Neuronal stem cell (in vitro differentiated cells): ENCODE data around the gene MGAT1. TPM values are rescaled to one million over a fixed set of nuclear protein-coding genes. Genes with fewer than 3 reads are reported as not detected.

ENCODE experiments used
- DNase-seq: peaks from one replicate; pipeline ENCODE4 v3.0.0-alpha.2; 2013; ENCODE audit warnings: low spot score
- H2AFZ ChIP-seq: one replicate; pipeline ENCODE4 v1.6.1; 2013; ENCODE audit warnings: mild to moderate bottlenecking, low read length, inconsistent platforms
- H2AK5ac ChIP-seq: 2 replicates; pipeline ENCODE4 v1.6.1; 2013; ENCODE audit warnings: low read depth, mild to moderate bottlenecking, inconsistent platforms, low read length, moderate library complexity, mixed read lengths
- H2BK120ac ChIP-seq: 2 replicates; pipeline ENCODE4 v1.6.1; 2013; ENCODE audit warnings: low read depth, mild to moderate bottlenecking, inconsistent platforms, low read length, moderate library complexity, mixed read lengths
- H2BK12ac ChIP-seq: one replicate; pipeline ENCODE4 v1.6.1; 2013; ENCODE audit warnings: low read length, inconsistent platforms
- H2BK15ac ChIP-seq: 2 replicates; pipeline ENCODE4 v1.6.1; 2013; ENCODE audit warnings: mild to moderate bottlenecking, low read length, inconsistent platforms, mixed read lengths
- H2BK5ac ChIP-seq: one replicate; pipeline ENCODE4 v1.6.1; 2013; ENCODE audit warnings: inconsistent platforms, mild to moderate bottlenecking, low read length, moderate library complexity
- H3K14ac ChIP-seq: one replicate; pipeline ENCODE4 v1.6.1; 2013; ENCODE audit warnings: low read length, inconsistent platforms
- H3K18ac ChIP-seq: 2 replicates; pipeline ENCODE4 v1.6.1; 2013; ENCODE audit warnings: low read length, inconsistent platforms
- H3K23ac ChIP-seq: 2 replicates; pipeline ENCODE4 v1.6.1; 2013; ENCODE audit warnings: low read depth, mild to moderate bottlenecking, mixed read lengths, low read length, inconsistent platforms; ENCODE audit not compliant: poor library complexity
- H3K27ac ChIP-seq: replicated peaks from 3 replicates; pipeline ENCODE4 v1.5.1; 2013; ENCODE audit warnings: low read length, inconsistent platforms
- H3K27me3 ChIP-seq, 3 experiments: 2 replicates each; pipeline ENCODE4 v1.6.1; 2013; ENCODE audit warnings: low read length in 3 of 3, mild to moderate bottlenecking in 2 of 3, inconsistent platforms in 1 of 3, low read depth in 1 of 3, mixed read lengths in 1 of 3, moderate library complexity in 1 of 3; ENCODE audit not compliant: control insufficient read depth in 3 of 3, insufficient read depth in 3 of 3
- H3K36me3 ChIP-seq, 2 donors: replicated peaks in 1 of 2; 2 replicates each; pipeline ENCODE4 v1.6.1; 2013; ENCODE audit warnings: low read length in 2 of 2; ENCODE audit not compliant: control insufficient read depth in 2 of 2, insufficient read depth in 2 of 2
- H3K4ac ChIP-seq: 2 replicates; pipeline ENCODE4 v1.6.1; 2013; ENCODE audit warnings: inconsistent platforms, mild to moderate bottlenecking, low read length, moderate library complexity
- H3K4me1 ChIP-seq, 2 donors: 1 replicate in 1 of 2; 2 replicates in 1 of 2; pipeline ENCODE4 v1.6.1; 2013; ENCODE audit warnings: low read length in 2 of 2, low read depth in 1 of 2; ENCODE audit not compliant: control insufficient read depth in 2 of 2, insufficient read depth in 1 of 2
- H3K4me2 ChIP-seq: one replicate; pipeline ENCODE4 v1.6.1; 2013; ENCODE audit warnings: mild to moderate bottlenecking, low read length, inconsistent platforms; ENCODE audit not compliant: insufficient read depth, poor library complexity, severe bottlenecking
- H3K4me3 ChIP-seq, 2 donors: 2 replicates each; pipeline ENCODE4 v1.5.1; 2013; ENCODE audit warnings: low read length in 2 of 2, mild to moderate bottlenecking in 2 of 2, inconsistent platforms in 1 of 2, moderate library complexity in 1 of 2
- H3K79me1 ChIP-seq: one replicate; pipeline ENCODE4 v1.6.1; 2013; ENCODE audit warnings: low read depth, mild to moderate bottlenecking, inconsistent platforms, low read length, moderate library complexity
- H3K9ac ChIP-seq: one replicate; pipeline ENCODE4 v1.6.1; 2013; ENCODE audit warnings: mild to moderate bottlenecking, low read depth, low read length, inconsistent platforms; ENCODE audit not compliant: poor library complexity
- H3K9me3 ChIP-seq, 2 donors: replicated peaks in 1 of 2; 2 replicates each; pipeline versions ENCODE3 to v1.6.1; 2013; ENCODE audit warnings: low read length in 2 of 2, mild to moderate bottlenecking in 2 of 2, inconsistent platforms in 1 of 2, low read depth in 1 of 2, mixed read lengths in 1 of 2, moderate library complexity in 1 of 2; ENCODE audit not compliant: control insufficient read depth in 2 of 2, insufficient read depth in 1 of 2
- H4K8ac ChIP-seq: one replicate; pipeline ENCODE4 v1.6.1; 2013; ENCODE audit warnings: low read depth, mild to moderate bottlenecking, inconsistent platforms, low read length, moderate library complexity
- H4K91ac ChIP-seq: one replicate; pipeline ENCODE4 v1.6.1; 2013; ENCODE audit warnings: low read length, low read depth, mild to moderate bottlenecking, inconsistent platforms; ENCODE audit not compliant: poor library complexity
- WGBS, 2 donors: extraction: QIAGEN DNeasy Blood & Tissue Kit; methylation state at CpG; one replicate each; pipeline ENCODE4 v1.1.7; 2013; ENCODE audit warnings: missing lambda C conversion rate in 2 of 2, mixed read lengths in 1 of 2; ENCODE audit not compliant: insufficient read length in 2 of 2, insufficient replicate concordance in 1 of 2; ENCODE audit errors: extremely low coverage in 2 of 2; 5-methylcytosine and 5-hydroxymethylcytosine counted together
- polyA plus RNA-seq, 2 experiments: library from polyadenylated mRNA; stranded (reverse); fragments of 200-250 nt; gene quantifications; one replicate each; pipeline ENCODE4 v1.2.3, GENCODE V29; 2013

Gene MGAT1
- 43.6 TPM for polyA plus RNA-seq (2013, experiment 1 of 2)
- polyA plus RNA-seq (2013, experiment 2 of 2): 43.0 TPM

DNA sequence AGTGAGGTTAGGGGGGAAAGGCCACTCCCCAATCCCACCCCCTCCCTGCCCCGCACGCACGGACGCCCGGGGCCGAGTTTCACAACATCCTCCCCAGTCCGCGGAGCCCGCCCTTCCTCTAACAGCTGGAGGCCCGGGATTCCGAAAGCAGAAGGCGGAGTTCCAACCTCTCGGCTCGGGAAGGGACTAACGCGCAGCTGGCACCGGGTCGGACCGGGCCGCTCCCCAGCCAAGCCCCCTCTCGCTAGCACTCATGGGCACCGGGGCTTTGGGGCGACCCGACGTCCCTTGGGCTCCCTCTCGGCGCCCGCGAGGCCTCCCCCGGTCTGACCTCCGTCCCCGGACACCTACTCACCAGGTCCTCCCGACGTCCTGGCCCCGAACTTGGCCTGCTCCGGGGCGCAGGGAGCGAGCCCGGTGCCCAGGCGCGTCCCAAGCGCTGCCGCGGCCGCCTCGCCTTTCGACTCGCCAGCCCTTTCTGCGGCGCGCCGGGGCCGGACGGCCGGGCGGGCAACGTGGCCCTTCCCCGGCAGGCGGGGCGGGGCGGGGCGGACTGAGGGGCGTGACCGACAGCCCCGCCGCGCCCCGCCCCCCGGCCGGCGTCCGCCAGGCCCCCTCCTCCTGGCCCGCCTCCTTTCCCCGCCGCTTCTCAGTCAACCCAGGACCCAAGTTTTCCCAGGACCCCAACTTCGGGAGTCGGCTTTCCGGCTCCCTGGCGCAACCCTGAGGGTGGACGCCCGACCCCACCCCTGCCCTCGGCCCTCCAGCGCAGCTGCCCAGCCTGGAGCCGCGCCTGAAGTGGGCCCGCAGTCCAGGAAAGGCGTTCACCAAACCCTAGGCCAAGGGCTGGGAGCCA is at the start of gene MGAT1:
Gene MGAT1 (minus strand): TSS at position 482 of the 856 bp plus-strand sequence. CDS start 9,835 bp downstream, outside the sequence.
- H2BK12ac ChIP-seq: peak within 1 kb of the TSS; percentile 66
- H3K14ac ChIP-seq: peak within 1 kb of the TSS; percentile 91
- H3K9me3 ChIP-seq: no peaks in the 10 kb centered on the region
- peak within 1 kb of the TSS; percentile 92 for H2AK5ac ChIP-seq
- H2BK5ac ChIP-seq: peak within 1 kb of the TSS; percentile 67
- no peaks in the 10 kb centered on the region for H3K27me3 ChIP-seq
- peak within 1 kb of the TSS; percentile 90 for H3K4me2 ChIP-seq
- peak within 1 kb of the TSS; percentile 99 for H3K18ac ChIP-seq
- no CpG with 5 or more reads among the region's 87 CpGs for WGBS, 2 donors
- peak within 1 kb of the TSS; percentile 95 for H2AFZ ChIP-seq
- peak; percentile 79 for DNase-seq
- no peak within 1 kb of the TSS for H3K4ac ChIP-seq
- peak within 1 kb of the TSS; percentile 68 for H2BK120ac ChIP-seq
- peak within 1 kb of the TSS; percentile 88 for H2BK15ac ChIP-seq
- H4K8ac ChIP-seq: peak within 1 kb of the TSS; percentile 90
- H4K91ac ChIP-seq: peak within 1 kb of the TSS; percentile 48
- peak within 1 kb of the TSS; percentile 78 to 91 for H3K4me3 ChIP-seq
- H3K9ac ChIP-seq: peak within 1 kb of the TSS; percentile 95
- H3K23ac ChIP-seq: peak within 1 kb of the TSS; percentile 98
- H3K27ac ChIP-seq: peak within 1 kb of the TSS; percentile 72
- peaks cover 13 to 17% of the 10 kb centered on the region in 2 donors for H3K4me1 ChIP-seq
- H3K36me3 ChIP-seq: peaks cover 3 to 38% of the 10 kb centered on the region in 2 donors
- H3K79me1 ChIP-seq: peaks cover 14% of the 10 kb centered on the region

DNA sequence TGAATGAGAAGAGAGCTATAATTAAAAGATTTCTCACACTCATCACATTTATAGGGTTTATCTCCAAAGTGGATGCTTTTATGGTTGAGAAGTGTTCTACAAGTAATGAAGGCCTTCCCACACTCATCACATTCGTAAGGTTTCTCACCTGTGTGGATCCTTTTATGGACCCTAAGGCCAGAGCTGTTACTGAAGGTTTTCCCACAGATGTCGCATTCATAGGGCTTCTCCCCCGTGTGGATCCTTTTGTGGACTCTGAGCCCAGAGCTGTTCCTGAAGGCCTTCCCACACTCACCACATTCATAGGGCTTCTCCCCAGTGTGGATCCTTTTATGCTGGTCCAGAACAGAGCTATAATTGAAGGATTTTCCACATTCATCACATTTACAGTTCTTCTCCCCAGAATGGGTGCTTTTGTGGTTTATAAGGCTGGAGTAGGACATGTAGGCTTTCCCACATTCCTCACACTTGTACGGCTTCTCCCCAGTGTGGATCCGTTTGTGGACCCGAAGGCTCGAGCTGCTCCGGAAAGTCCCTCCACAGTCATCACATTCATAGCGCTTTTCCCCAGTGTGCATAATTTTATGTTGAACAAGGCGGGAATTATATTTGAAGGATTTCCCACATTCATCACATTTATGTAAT is 48.0 kb upstream of the MGAT1 start:
- H4K91ac ChIP-seq: no peak overlapping the region
- no peak overlapping the region for H3K27ac ChIP-seq
- H3K27me3 ChIP-seq: peaks cover 0 to 2% (median 0%) of the 10 kb centered on the region in 3 experiments
- no peak overlapping the region for H3K14ac ChIP-seq
- H3K4me3 ChIP-seq: no peak overlapping the region
- H3K18ac ChIP-seq: no peak overlapping the region
- no peak overlapping the region for H2BK12ac ChIP-seq
- no peak overlapping the region for H3K4ac ChIP-seq
- WGBS, 2 donors: no CpG with 5 or more reads among the region's 10 CpGs
- H3K4me1 ChIP-seq: peaks cover 0 to 4% of the 10 kb centered on the region in 2 donors
- peaks cover 36 to 95% of the 10 kb centered on the region in 2 donors for H3K36me3 ChIP-seq
- H3K4me2 ChIP-seq: no peak overlapping the region
- no peak overlapping the region for H3K23ac ChIP-seq
- DNase-seq: no peak
- no peak overlapping the region for H2BK120ac ChIP-seq
- H3K9me3 ChIP-seq: peaks cover 51 to 72% of the 10 kb centered on the region in 2 donors
- no peak overlapping the region for H3K9ac ChIP-seq
- no peak overlapping the region for H2AFZ ChIP-seq
- H2BK15ac ChIP-seq: no peak overlapping the region
- H4K8ac ChIP-seq: no peak overlapping the region
- no peak overlapping the region for H2AK5ac ChIP-seq
- no peak overlapping the region for H2BK5ac ChIP-seq
- H3K79me1 ChIP-seq: peaks cover 5% of the 10 kb centered on the region

DNA sequence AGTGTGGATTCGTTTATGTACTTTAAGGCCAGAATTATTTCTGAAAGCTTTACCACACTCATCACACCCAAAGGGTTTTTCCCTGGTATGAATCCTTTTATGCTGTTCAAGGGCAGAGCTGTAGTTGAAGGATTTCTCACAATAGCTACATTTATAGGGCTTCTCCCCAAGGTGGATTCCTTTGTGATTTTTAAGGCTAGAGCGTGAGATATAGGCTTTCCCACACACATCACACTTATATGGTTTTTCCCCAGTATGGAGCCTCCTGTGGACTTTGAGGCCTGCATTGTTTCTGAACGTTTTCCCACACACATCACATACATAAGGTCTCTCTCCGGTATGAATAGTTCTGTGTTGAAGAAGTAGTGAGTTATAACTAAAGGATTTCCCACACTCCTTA is 47.2 kb upstream of the MGAT1 start:
- H3K4ac ChIP-seq: no peak overlapping the region
- peaks cover 0 to 2% (median 0%) of the 10 kb centered on the region in 3 experiments for H3K27me3 ChIP-seq
- DNase-seq: no peak
- no peak overlapping the region for H2BK120ac ChIP-seq
- no peak overlapping the region for H2BK12ac ChIP-seq
- H3K27ac ChIP-seq: no peak overlapping the region
- no peaks in the 10 kb centered on the region for H3K4me1 ChIP-seq
- H2AFZ ChIP-seq: no peak overlapping the region
- no peak overlapping the region for H3K9ac ChIP-seq
- no peak overlapping the region for H2AK5ac ChIP-seq
- H3K4me2 ChIP-seq: no peak overlapping the region
- no CpG with 5 or more reads among the region's 4 CpGs for WGBS, 2 donors
- H2BK15ac ChIP-seq: no peak overlapping the region
- H4K8ac ChIP-seq: no peak overlapping the region
- peaks cover 31 to 91% of the 10 kb centered on the region in 2 donors for H3K36me3 ChIP-seq
- H3K9me3 ChIP-seq: peaks cover 52 to 76% of the 10 kb centered on the region in 2 donors
- no peak overlapping the region for H3K4me3 ChIP-seq
- H3K18ac ChIP-seq: no peak overlapping the region
- no peak overlapping the region for H4K91ac ChIP-seq
- H2BK5ac ChIP-seq: no peak overlapping the region
- H3K79me1 ChIP-seq: peaks cover 3% of the 10 kb centered on the region
- no peak overlapping the region for H3K23ac ChIP-seq
- no peak overlapping the region for H3K14ac ChIP-seq

DNA sequence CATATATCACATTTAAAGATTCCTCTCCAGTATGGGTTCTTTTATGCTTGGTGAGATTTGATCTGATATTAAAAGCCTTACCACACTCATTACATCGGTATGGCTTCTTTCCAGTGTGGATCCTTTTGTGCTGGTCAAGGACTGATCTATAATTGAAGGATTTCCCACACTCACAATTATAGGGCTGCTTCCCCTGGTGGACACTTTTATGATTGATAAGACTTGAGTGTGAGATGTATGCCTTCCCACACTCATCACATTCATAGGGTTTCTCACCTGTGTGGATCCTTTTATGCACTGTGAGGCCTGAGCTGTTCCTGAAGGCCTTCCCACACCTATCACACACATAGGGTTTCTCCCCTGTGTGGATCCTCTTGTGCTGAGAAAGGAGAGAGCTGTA is 46.3 kb upstream of the MGAT1 start:
- no peak overlapping the region for H4K91ac ChIP-seq
- H3K18ac ChIP-seq: no peak overlapping the region
- no peak overlapping the region for H2BK12ac ChIP-seq
- no peak overlapping the region for H3K23ac ChIP-seq
- H2AFZ ChIP-seq: no peak overlapping the region
- H2BK120ac ChIP-seq: no peak overlapping the region
- H3K27me3 ChIP-seq: peaks cover 0 to 2% (median 0%) of the 10 kb centered on the region in 3 experiments
- H3K36me3 ChIP-seq: peaks cover 31 to 82% of the 10 kb centered on the region in 2 donors
- WGBS, 2 donors: no CpG with 5 or more reads among the region's 1 CpG
- DNase-seq: no peak
- no peak overlapping the region for H2AK5ac ChIP-seq
- H3K4me2 ChIP-seq: no peak overlapping the region
- H3K79me1 ChIP-seq: peaks cover 3% of the 10 kb centered on the region
- no peak overlapping the region for H3K4ac ChIP-seq
- no peak overlapping the region for H3K14ac ChIP-seq
- no peaks in the 10 kb centered on the region for H3K4me1 ChIP-seq
- H3K4me3 ChIP-seq: no peak overlapping the region
- H3K9me3 ChIP-seq: peaks cover 52 to 76% of the 10 kb centered on the region in 2 donors
- H2BK15ac ChIP-seq: no peak overlapping the region
- H2BK5ac ChIP-seq: no peak overlapping the region
- no peak overlapping the region for H3K9ac ChIP-seq
- H3K27ac ChIP-seq: no peak overlapping the region
- no peak overlapping the region for H4K8ac ChIP-seq
